Hypothalamus (tissue), 51 donors: ENCODE data around the gene RHOBTB3.
A peak's percentile ranks its signal among the peaks of the same experiment; 100 is the strongest.
"Not testable (repeated sequence)": the region's sequence is repeated elsewhere in the genome, so short reads cannot be mapped to it uniquely, and the experiment has no call there.

Source experiments
- DNase-seq, 51 donors: peaks; one replicate each; lab custom pipeline; 2025; lab: John Stamatoyannopoulos, UW

The RHOBTB3 gene, protein sequence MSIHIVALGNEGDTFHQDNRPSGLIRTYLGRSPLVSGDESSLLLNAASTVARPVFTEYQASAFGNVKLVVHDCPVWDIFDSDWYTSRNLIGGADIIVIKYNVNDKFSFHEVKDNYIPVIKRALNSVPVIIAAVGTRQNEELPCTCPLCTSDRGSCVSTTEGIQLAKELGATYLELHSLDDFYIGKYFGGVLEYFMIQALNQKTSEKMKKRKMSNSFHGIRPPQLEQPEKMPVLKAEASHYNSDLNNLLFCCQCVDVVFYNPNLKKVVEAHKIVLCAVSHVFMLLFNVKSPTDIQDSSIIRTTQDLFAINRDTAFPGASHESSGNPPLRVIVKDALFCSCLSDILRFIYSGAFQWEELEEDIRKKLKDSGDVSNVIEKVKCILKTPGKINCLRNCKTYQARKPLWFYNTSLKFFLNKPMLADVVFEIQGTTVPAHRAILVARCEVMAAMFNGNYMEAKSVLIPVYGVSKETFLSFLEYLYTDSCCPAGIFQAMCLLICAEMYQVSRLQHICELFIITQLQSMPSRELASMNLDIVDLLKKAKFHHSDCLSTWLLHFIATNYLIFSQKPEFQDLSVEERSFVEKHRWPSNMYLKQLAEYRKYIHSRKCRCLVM

DNA sequence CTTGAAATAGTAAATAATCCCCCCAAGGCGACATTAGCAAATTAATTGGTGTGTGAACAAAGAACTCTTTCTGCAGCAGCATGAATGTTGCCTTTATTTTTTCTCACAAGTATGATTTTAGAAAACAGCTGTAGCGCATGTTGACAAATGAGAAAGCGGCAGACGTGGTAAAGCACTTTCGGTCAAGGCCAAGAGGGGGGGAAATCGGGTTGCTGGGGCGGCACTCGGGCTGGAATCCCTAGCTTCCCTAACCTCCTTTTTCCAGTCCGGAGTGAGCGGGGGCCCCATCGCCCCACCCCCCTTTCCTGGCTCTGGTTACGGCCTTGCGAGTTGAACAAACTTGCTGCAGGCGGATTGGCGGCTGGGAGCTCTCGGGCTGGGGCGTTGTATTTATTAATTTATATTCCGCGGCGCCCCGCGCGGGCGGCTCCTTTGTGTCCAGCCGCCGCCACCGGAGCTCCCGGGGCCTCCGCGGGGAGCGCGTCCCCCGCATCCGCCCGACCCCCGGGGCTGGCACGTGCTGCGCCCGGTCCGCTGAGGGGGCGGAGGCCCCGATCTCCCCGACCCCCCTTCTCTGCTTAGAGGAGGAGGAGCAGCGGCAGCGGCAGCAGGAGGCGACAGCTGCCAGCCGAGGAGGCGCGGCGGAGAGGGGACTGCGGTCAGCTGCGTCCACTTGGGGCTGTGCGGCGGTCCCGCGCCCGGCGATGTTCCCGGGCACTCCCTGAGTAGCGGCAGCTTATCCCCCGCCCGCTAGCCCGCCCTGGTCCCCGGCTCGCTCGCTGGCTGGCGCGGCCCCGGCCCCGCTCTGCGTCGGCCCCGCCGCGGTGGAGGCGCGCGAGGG lies at the start of gene RHOBTB3:
Gene RHOBTB3, plus strand, starts transcription at position 607 of the 841 bp plus-strand sequence. CDS start 347 bp downstream, outside the sequence.
- DNase-seq = peak; percentile 49 to 95 (median 87)

DNA sequence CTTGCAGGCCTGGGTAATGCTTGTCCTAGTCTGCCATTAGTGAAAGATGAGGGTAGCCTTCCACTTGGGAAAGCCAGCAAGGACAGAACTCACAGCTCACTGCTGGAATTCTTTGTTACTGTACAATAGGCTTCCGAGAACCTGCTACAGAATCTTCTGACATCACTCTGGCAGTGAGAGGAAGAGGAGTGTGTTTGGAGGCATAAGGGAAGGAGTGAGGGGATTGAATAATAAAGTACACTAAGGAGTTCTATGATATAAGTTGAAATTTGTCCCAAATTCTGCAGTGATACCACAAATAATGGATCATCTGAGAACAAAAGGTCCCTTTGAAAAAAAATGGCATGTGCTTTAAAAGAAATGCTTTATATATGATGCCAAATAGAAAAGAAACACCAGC lies 48.2 kb upstream of the RHOBTB3 start, which contains the start of gene SPATA9:
Gene SPATA9, minus strand, starts transcription at position 101 of the 400 bp plus-strand sequence. CDS start 137 bp downstream, outside the sequence.
- no peak for DNase-seq

DNA sequence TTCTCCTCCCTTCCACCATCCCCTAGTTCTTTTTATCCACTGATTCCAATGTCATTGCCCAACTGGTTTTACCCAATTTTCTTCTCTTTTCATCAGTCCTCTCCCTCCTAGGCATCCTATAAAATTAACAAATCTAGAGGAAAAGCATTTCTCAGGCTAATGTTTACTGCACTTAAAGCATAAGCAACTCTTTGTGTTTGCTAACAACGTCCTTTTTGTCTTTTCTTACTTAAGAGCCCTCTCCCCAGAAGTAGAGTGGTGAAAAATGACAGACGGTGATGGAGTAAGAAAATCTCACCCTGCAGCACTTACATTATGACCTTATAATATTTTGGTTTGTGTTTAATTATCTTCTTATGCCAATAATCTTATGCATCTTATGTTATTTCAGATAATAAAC lies 46.8 kb upstream of the RHOBTB3 start:
- DNase-seq = no peak

DNA sequence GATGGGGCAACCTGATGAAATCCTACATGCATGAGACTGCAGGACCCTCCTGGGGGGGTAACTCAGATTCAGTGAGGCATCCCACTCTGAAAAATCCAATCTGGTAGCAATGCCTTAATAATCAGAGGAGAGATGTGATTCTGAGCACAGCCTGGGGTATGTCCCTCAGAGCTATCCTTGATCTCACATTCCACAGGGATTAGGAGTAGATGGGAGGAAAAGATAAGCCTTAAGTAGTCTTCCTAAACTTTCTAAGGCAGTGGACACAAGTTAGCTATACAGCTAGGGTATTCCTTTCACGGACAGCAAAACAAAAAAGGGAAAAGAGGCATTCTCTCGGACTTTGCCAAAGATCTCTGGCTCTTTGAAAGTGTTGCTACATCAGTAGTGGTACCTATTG lies 44.5 kb upstream of the RHOBTB3 start:
- no peak for DNase-seq

DNA sequence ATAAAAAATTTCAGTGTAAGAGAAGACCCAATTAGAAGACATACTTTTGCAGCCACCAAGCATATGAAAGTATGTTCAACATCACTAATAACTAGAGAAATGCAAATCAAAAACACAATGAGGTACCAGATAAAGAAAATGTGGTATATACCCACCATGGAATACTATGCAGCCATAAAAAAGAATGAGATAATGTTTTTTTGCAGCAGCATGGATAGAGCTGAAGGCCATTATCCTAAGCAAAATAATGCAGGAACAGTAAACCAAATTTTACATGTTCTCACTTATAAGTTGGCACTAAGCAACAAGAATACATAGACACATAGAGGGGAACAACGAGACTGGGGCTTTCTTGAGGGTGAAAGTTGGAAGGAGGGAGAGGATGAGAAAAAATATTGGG lies 41.5 kb upstream of the RHOBTB3 start:
- no peak for DNase-seq

DNA sequence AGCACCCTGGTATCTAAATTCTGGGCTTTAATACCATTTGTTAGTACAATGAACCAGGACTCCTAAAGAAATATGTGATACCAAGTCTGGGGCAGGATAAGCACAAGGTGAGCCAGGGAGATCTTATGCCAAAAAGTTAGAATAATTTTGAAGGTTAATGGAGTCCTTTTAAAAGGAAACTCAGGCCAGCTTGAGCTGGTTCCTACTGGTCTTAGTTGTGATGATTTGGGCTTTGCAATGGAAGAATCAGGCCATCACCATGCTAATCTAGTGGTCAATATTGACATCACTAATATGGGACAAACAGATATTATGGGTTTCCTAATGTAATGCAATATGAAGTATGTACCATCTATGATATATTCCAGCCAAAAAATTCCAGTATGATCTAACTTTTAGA lies 40.8 kb upstream of the RHOBTB3 start:
- no peak for DNase-seq

DNA sequence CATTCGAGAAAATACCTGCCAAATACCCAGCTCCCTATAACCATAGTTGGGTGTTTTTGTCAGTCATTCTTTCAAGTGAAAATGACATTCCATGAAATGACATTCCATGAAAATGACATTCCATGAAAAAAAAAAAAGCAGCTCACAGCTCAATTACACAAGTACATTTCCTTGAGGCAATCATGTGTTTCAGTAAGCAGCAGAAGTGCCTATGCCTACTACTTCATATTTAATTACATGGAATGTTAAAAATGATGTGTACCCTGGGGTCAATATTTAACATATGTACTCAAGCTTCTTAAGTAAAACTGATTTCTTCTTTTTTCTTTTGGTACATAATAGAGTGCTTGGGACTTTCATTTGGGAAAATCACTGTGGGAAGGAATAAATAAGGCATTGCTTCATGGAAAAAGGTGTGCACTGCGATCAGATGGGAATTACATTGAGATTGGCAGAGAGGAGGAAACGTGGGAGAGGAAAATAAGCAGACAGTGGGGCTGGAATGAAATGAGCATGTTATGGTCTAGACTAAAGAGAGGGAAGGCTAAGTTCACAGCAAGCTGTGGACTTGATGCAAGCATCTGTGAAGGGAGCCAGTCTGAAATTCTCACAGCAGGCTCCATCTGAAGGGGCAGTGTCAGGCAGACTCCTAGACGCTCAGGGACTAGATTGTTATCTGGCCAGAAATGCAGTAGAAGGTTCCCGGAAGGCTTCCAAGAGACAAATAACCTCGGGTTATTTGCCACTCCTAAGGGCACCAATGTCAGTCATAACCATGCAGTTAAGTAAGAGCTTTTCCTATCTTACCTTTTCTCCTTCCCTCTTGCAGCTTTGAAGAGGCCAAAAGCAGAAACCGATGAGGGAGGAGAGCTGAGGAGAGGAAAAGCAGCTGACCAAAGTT lies 33.1 kb upstream of the RHOBTB3 start:
- no peak for DNase-seq

DNA sequence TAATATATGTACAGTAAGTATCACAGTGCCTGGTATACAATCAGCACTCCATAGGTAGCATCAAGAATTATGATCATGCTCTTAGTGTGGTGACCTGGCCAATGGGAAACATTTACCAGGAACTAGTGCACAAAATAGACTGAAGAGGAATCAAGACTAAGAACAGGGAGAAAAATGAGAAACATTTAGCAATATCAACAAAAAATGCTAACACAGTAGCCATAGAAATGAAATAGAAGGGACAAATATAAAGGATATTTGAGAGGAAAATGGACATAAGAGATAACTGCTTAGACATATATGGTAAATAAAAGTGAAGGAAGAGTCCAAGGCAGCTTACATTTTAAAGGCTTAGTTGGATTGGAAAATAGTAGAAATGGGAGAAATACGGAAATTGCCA lies 31.8 kb upstream of the RHOBTB3 start:
- DNase-seq = no peak

DNA sequence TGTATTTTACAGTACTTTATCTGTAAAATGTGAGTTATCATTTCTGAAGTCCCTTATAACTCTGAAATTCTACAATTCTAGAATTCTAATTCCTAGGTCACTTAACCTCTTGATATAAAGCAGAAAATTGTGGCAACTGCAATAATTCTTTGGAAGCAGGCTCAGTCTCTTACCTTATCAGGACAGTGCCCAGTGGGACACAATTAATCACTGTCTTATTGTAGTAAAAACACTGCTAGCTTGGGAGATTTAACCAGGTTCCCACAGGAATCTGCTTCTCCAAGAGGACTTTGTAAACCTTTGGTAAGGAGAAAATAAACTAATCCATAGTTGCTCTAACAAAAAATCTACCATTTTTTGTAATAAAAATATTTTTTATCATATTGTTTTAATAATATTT lies 30.1 kb upstream of the RHOBTB3 start:
- DNase-seq = no peak

DNA sequence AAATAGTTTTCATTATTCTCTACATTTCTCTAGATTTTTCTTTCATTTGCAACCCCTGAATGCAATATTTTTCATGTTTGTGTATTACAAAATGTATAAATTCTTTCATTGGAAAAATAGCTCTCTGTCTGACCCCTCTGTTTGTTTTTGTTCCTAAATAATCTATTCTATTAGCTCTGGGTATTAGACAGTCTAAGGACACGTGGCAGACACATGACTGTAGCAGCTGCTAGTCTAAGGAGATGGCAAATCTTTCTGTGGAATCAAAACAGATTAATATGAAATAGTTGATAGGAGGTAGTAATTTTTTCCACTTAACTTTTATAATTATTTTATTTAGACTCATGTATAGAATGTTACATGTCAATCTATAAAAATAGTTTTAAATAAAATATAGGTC lies 27.0 kb upstream of the RHOBTB3 start:
- no peak for DNase-seq

DNA sequence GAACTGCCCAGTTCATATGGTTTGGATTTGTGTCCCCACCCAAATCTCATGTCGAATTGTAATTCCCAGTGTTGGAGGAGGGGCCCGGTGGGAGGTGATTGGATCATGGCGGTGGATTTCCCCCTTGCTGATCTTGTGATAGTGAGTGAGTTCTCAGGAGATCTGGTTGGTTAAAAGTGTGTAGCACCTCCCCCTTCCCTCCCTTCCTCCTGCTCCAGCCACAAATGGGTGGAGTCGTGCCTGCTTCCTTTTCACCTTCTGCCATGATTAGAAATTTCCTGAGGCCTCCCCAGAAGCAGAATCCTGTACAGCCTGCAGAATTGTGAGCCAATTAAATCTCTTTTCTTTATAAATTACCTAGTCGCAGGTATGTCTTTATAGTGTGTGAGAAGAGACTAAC lies 24.9 kb upstream of the RHOBTB3 start:
- DNase-seq = not testable (repeated sequence)

DNA sequence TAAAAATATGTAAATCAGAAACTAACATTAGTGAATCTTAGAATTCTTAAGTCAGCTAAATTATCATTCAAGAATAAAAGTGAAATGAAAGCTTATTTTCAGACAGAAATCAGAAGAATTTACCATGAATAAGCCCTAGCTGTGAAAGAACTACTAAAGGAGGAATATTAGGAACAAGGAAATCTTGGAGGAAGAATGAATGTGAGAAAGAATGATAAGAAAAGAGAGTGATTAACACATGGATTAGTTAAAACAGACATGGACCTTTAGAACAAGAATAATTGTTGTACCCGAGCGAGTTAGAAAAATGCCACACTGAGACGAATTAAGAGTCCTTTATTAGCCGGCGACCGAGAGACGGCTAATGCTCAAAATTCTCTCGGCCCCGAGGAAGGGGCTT lies 24.1 kb upstream of the RHOBTB3 start:
- DNase-seq = no peak

DNA sequence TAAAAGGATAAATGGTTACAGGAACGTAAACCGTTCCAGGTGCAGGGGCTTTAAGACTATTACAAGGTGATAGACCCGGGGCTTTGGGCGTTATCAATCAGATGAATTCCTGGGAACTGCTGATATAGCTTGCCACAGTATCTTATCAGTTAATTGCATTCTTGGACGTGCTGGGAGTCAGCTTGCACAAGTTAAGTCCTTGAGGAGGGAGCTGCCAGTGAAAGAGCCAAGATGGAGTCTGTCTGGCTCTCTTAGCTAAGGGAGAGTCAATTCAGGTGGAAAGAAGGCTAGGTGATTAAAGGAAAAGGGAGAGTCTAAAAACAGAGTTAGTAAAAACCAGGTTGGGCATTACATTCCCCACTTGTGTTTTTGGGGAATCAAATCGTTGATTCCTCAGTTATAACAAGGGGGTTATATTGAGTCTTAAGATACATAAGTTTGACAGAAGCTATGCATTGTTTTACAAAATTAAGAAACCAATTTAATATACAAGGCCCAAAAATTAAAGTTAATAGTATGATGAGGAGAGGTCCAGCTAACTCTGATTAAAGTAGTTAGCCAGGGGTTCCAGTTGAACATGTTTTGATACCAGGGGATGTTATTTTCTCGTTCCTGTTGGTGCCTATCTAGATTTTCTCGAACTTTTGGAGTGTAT lies 23.5 kb upstream of the RHOBTB3 start:
- not testable (repeated sequence) for DNase-seq

DNA sequence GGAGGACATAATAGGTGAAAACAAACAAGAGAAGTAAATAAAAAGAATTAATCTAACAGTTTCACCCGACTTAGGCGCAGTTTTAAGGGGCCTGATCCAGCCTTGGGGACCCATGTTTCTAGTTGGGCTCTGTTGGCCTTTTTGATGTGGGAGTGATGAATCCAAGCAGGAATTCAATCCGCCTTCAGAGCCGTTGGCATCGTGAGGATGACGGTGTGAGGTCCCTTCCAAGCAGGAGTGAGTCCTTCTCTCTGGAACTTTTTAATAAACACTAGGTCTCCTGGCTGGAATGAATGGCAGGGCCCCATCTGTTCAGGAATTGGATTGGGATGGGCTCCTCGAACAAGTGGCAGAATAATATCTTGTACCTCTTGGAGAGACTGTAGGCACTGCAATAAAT lies 22.3 kb upstream of the RHOBTB3 start:
- no peak for DNase-seq

DNA sequence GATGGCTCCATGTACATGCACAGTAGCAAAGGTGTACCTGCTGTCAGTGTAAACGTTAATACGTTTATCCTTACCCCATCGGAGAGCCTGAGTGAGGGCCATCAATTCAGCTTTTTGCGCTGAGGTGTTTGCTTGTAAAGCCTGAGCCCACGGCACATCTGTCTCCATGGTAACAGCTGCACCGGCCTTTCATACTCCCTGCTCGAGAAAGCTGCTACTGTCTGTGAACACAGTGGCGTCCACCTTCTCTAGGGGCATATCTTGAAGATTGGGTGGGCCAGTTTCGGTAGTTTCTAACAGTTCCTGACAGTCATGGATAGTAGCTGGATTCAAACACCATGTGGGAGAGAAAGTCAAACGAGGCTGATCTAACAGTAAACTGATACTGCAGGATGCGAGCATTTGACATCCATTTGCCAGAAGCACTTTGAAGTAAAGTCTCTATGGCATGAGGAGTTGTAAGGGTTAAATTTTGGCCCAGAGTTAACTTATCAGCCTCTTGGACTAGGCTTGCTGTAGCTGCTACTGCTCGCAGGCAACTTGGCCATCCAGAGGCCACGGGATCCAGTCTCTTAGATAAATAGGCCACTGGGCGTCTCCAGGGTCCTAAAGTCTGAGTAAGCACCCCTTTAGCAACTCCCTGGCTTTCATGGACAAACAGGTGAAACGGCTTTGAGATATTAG lies 21.0 kb upstream of the RHOBTB3 start:
- DNase-seq = peak in 22 of 51 donors; percentile 3 to 53 (median 28)

DNA sequence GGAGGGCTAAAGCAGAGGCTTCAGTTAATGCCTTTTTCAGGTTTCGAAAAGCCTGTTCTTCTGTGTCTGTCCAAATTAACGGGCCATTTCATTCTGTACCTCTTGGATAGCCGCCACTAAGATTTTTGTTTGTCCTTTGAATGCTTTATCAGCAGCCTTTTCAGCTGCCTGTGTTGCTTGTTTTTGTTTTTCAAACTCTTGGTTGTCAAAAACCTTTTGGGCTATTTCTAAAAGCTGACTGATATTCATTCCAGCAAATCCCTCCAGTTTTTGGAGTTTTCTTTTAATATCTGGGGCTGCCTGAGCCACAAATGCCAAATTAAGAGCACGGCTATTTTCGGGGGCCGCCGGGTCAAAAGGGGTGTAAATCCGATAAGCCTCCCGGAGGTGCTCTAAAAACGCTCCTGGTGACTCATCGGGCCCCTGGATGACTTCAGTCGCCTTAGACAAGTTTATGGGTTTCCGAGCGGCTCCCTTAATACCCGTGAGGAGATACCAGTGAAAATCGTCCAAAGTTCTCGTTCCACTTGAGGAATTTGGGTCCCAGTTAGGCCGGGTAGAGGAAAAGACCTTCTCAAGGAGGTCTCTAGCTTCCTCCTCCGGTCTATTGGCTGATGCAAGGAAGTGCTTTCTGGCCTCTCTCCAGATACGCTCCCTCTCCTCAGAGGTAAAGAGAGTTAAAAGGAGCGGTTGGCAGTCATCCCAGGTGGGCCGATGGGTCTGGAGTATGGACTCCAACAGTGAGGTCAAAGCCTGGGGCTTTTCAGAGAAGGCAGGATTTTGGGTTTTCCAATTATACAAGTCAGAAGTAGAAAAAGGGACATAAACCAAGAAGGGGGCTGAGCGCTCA lies 20.3 kb upstream of the RHOBTB3 start:
- DNase-seq = not testable (repeated sequence)

DNA sequence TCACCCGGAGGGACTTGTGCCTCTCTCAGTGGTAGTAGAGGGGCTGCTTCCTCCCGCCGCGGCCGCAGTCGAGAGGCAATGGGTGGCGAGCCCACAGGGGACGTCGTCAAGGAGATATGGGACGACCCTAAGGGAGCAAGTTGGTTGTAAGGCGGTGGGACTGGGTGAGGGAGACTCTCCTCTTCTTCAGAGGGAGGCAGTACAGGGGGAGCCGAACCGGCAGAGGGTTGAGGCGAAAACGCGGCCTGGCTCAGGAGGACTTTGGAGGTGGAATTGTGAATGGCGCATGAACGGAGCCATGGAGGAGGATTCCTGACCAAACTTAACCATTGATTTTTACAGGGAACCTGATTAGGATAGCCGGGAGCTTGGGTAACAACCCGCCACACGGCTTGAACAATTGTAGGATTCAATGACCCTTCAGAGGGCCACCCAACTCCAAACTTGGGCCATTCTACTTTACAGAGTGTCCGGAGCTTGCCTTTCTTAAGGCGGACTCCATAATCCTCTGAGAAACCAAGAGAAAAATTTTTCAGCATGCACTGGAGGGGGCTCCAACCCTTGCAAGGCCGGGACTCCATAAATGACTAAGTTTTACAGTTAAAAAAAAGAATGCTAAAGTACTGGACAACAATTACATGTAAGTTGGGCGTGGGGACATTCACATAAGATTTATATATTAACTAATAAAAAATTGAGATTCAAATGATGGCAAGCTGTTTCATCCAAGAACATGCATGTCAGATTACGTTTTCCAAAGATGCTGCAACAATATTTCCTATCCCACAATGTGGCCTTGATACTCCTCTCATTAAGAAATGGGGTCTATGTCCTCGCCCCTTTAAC lies 19.4 kb upstream of the RHOBTB3 start:
- DNase-seq = no peak
